ENCODE data around the gene GPC6.

- no peak for TF ChIP-seq EZH2 (IDR thresholded peaks at IDR 0.05; ENCODE audit: insufficient read depth, low read length)
- TF ChIP-seq, protein P1, sequence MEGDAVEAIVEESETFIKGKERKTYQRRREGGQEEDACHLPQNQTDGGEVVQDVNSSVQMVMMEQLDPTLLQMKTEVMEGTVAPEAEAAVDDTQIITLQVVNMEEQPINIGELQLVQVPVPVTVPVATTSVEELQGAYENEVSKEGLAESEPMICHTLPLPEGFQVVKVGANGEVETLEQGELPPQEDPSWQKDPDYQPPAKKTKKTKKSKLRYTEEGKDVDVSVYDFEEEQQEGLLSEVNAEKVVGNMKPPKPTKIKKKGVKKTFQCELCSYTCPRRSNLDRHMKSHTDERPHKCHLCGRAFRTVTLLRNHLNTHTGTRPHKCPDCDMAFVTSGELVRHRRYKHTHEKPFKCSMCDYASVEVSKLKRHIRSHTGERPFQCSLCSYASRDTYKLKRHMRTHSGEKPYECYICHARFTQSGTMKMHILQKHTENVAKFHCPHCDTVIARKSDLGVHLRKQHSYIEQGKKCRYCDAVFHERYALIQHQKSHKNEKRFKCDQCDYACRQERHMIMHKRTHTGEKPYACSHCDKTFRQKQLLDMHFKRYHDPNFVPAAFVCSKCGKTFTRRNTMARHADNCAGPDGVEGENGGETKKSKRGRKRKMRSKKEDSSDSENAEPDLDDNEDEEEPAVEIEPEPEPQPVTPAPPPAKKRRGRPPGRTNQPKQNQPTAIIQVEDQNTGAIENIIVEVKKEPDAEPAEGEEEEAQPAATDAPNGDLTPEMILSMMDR (IDR thresholded peaks at IDR 0.05; ENCODE audit: insufficient read depth, low read depth, low read length), result no peak
Measured at GRCh38 chr13:93646245-93646644, 419.6 kb downstream of the GPC6 start.

Measured in astrocyte (in vitro differentiated cells and primary cell).